ENCODE measurements around the gene CIRBP. TPM values are rescaled to one million over a fixed set of nuclear protein-coding genes. Genes with fewer than 3 reads are reported as not detected.

The CIRBP gene
- total and polyA plus RNA-seq, 2 experiments from 2014 or later: 202 to 361 TPM

GRCh38 chr19:1237754-1238368, 31.3 kb upstream of the CIRBP start, which contains the start of gene CBARP:
Gene CBARP (minus strand): TSS chr19:1238005. CDS start chr19:1236100, 1,905 bp downstream.
- Histone ChIP-seq H3K9me3 (ENCODE audit: low read depth) (no peaks in the 10 kb centered on the region), H3K27me3 (no peaks in the 10 kb centered on the region), H3K4me3 (peak within 1 kb of the TSS; percentile 97), H3K9me2 (replicated peaks; ENCODE audit: insufficient read depth) (no peaks in the 10 kb centered on the region), H3K4me1 (ENCODE audit: insufficient read depth) (peaks cover 25% of the 10 kb centered on the region), H3K79me2 (peaks cover 14% of the 10 kb centered on the region), H2AFZ (peak within 1 kb of the TSS; percentile 26), H4K20me1 (ENCODE audit: insufficient read depth, poor library complexity, severe bottlenecking) (no peaks in the 10 kb centered on the region), H3K4me2 (peak within 1 kb of the TSS; percentile 100), H3K36me3 (replicated peaks; ENCODE audit: insufficient read depth, low read depth) (no peaks in the 10 kb centered on the region), H3K27ac (peak within 1 kb of the TSS; percentile 46)
- whole genome bisulfite sequencing (ENCODE audit: low lambda C conversion rate, missing lambda C conversion rate): 3% methylated on average over 11 of the region's 87 CpGs
- peak; percentile 84 for DNase-seq (ENCODE audit: low spot score)
- TF ChIP-seq, protein P1, sequence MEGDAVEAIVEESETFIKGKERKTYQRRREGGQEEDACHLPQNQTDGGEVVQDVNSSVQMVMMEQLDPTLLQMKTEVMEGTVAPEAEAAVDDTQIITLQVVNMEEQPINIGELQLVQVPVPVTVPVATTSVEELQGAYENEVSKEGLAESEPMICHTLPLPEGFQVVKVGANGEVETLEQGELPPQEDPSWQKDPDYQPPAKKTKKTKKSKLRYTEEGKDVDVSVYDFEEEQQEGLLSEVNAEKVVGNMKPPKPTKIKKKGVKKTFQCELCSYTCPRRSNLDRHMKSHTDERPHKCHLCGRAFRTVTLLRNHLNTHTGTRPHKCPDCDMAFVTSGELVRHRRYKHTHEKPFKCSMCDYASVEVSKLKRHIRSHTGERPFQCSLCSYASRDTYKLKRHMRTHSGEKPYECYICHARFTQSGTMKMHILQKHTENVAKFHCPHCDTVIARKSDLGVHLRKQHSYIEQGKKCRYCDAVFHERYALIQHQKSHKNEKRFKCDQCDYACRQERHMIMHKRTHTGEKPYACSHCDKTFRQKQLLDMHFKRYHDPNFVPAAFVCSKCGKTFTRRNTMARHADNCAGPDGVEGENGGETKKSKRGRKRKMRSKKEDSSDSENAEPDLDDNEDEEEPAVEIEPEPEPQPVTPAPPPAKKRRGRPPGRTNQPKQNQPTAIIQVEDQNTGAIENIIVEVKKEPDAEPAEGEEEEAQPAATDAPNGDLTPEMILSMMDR (IDR thresholded peaks at IDR 0.05; ENCODE audit: poor library complexity): no peak
- TF ChIP-seq EZH2 (IDR thresholded peaks at IDR 0.05; ENCODE audit: borderline replicate concordance): no peak
- TF ChIP-seq EZH2phosphoT487 (IDR thresholded peaks at IDR 0.05; ENCODE audit: low read depth, severe bottlenecking, unreplicated experiment): no peak

- DNase-seq (ENCODE audit: low spot score): no peak
- Histone ChIP-seq H4K20me1 (ENCODE audit: insufficient read depth, poor library complexity, severe bottlenecking) (no peaks in the 10 kb centered on the region), H3K9me2 (replicated peaks; ENCODE audit: insufficient read depth) (no peaks in the 10 kb centered on the region), H3K27me3 (no peaks in the 10 kb centered on the region), H3K4me3 (no peak overlapping the region), H3K79me2 (peaks cover 21% of the 10 kb centered on the region), H2AFZ (no peak overlapping the region), H3K9me3 (ENCODE audit: low read depth) (no peaks in the 10 kb centered on the region), H3K4me1 (ENCODE audit: insufficient read depth) (peaks cover 22% of the 10 kb centered on the region), H3K4me2 (peak overlapping the region; percentile 88), H3K27ac (peak overlapping the region; percentile 46), H3K36me3 (replicated peaks; ENCODE audit: insufficient read depth, low read depth) (no peaks in the 10 kb centered on the region)
- WGBS (ENCODE audit: low lambda C conversion rate, missing lambda C conversion rate): 83% methylated on average over 33 of the region's 34 CpGs
- TF ChIP-seq, protein P1 (IDR thresholded peaks at IDR 0.05; ENCODE audit: poor library complexity): no peak
- TF ChIP-seq EZH2 (IDR thresholded peaks at IDR 0.05; ENCODE audit: borderline replicate concordance) (no peak), EZH2phosphoT487 (IDR thresholded peaks at IDR 0.05; ENCODE audit: low read depth, severe bottlenecking, unreplicated experiment) (no peak)
These were observed 30.5 kb upstream of the CIRBP start for GRCh38 chr19:1238369-1239303.

GRCh38 chr19:1239420-1239795, 29.7 kb upstream of the CIRBP start:
- DNase-seq (ENCODE audit: low spot score): no peak
- H3K36me3 ChIP-seq (replicated peaks; ENCODE audit: insufficient read depth, low read depth): no peaks in the 10 kb centered on the region
- H3K4me3 ChIP-seq: no peak overlapping the region
- H2AFZ ChIP-seq: no peak overlapping the region
- H3K9me2 ChIP-seq (replicated peaks; ENCODE audit: insufficient read depth): no peaks in the 10 kb centered on the region
- H3K9me3 ChIP-seq (ENCODE audit: low read depth): no peaks in the 10 kb centered on the region
- 88% methylated on average over 10 of the region's 11 CpGs for whole genome bisulfite sequencing (ENCODE audit: low lambda C conversion rate, missing lambda C conversion rate)
- H3K27ac ChIP-seq: peak overlapping the region; percentile 91
- H3K79me2 ChIP-seq: peaks cover 25% of the 10 kb centered on the region
- H4K20me1 ChIP-seq (ENCODE audit: insufficient read depth, poor library complexity, severe bottlenecking): no peaks in the 10 kb centered on the region
- H3K27me3 ChIP-seq: no peaks in the 10 kb centered on the region
- TF ChIP-seq EZH2phosphoT487 (IDR thresholded peaks at IDR 0.05; ENCODE audit: low read depth, severe bottlenecking, unreplicated experiment): no peak
- no peak for TF ChIP-seq EZH2 (IDR thresholded peaks at IDR 0.05; ENCODE audit: borderline replicate concordance)
- TF ChIP-seq, protein P1 (IDR thresholded peaks at IDR 0.05; ENCODE audit: poor library complexity): no peak
- H3K4me1 ChIP-seq (ENCODE audit: insufficient read depth): peaks cover 29% of the 10 kb centered on the region
- peak overlapping the region; percentile 97 for H3K4me2 ChIP-seq
